HepG2 (cell line): Measurements from ENCODE around the gene LYZL2. TPM values are rescaled to one million over a fixed set of nuclear protein-coding genes. Genes with fewer than 3 reads are reported as not detected.
A peak's percentile ranks its signal among the peaks of the same experiment; 100 is the strongest.

Source experiments
- ARID2 ChIP-seq: sonication (generic); formaldehyde crosslinking; IDR thresholded peaks from 2 replicates; pipeline ENCODE4 v1.8.1; 2022; ENCODE audit warnings: mild to moderate bottlenecking, missing genetic modification reagents, borderline replicate concordance
- DMAP1 ChIP-seq: IDR thresholded peaks from 2 replicates; pipeline ENCODE4 v1.6.1; 2016
- EP300 ChIP-seq, 3 experiments: sonication (generic) in 1 of 3; formaldehyde crosslinking in 1 of 3; IDR thresholded peaks; 2 replicates each; pipeline versions ENCODE4 v1.5.1 to v1.6.1; 2011 to 2020; ENCODE audit warnings: low read depth in 2 of 3, low read length in 2 of 3, borderline replicate concordance in 1 of 3, improper control_type of control experiment in 1 of 3, mild to moderate bottlenecking in 1 of 3, missing genetic modification reagents in 1 of 3, moderate library complexity in 1 of 3
- FOXM1 ChIP-seq: sonication (generic); formaldehyde crosslinking; IDR thresholded peaks from 2 replicates; pipeline ENCODE4 v1.5.0; 2020; ENCODE audit warnings: missing genetic modification reagents
- HDAC1 ChIP-seq: sonication (generic); formaldehyde crosslinking; IDR thresholded peaks from 2 replicates; pipeline ENCODE4 v1.5.1; 2020; ENCODE audit warnings: mild to moderate bottlenecking, missing genetic modification reagents
- HHEX ChIP-seq: IDR thresholded peaks from 2 replicates; pipeline ENCODE4 v1.6.1; 2016; ENCODE audit warnings: control low read depth
- MEIS2 ChIP-seq: sonication (generic); formaldehyde crosslinking; IDR thresholded peaks from 2 replicates; pipeline ENCODE4 v1.9.0; 2021; ENCODE audit warnings: mild to moderate bottlenecking, missing genetic modification reagents
- RCOR2 ChIP-seq: IDR thresholded peaks from 2 replicates; pipeline ENCODE4 v1.6.1; 2016; ENCODE audit warnings: missing biosample characterization, missing genetic modification reagents
- RXRB ChIP-seq: IDR thresholded peaks from 2 replicates; pipeline ENCODE4 v1.6.1; 2016; ENCODE audit warnings: borderline replicate concordance, missing genetic modification reagents, missing compliant biosample characterization
- SALL1 ChIP-seq: sonication (generic); formaldehyde crosslinking; IDR thresholded peaks from 2 replicates; pipeline ENCODE4 v1.8.0; 2022; ENCODE audit warnings: mild to moderate bottlenecking, missing genetic modification reagents
- SMAD9 ChIP-seq: sonication (generic); formaldehyde crosslinking; IDR thresholded peaks from 2 replicates; pipeline ENCODE4 v1.5.1; 2020; ENCODE audit warnings: mild to moderate bottlenecking, missing genetic modification reagents
- SNAPC2 ChIP-seq: sonication (generic); formaldehyde crosslinking; IDR thresholded peaks from 2 replicates; pipeline ENCODE4 v1.8.1; 2022; ENCODE audit warnings: mild to moderate bottlenecking, missing genetic modification reagents
- SRY ChIP-seq: sonication (generic); formaldehyde crosslinking; IDR thresholded peaks from 2 replicates; pipeline ENCODE4 v1.8.0; 2022; ENCODE audit warnings: mild to moderate bottlenecking, missing genetic modification reagents
- YY1 ChIP-seq: IDR thresholded peaks from 2 replicates; pipeline ENCODE4 v1.6.1; 2011; ENCODE audit warnings: low read length, low read depth, moderate library complexity, mild to moderate bottlenecking; ENCODE audit not compliant: insufficient read depth, insufficient replicate concordance
- ZBTB21 ChIP-seq: sonication (generic); formaldehyde crosslinking; IDR thresholded peaks from 2 replicates; pipeline ENCODE4 v1.4.0; 2020; ENCODE audit warnings: missing genetic modification reagents
- ZFYVE20 ChIP-seq: sonication (generic); formaldehyde crosslinking; IDR thresholded peaks from 2 replicates; pipeline ENCODE4 v1.8.0; 2023; ENCODE audit warnings: low read depth, mild to moderate bottlenecking, moderate library complexity, missing genetic modification reagents, borderline replicate concordance
- ZNF317 ChIP-seq: sonication (generic); formaldehyde crosslinking; IDR thresholded peaks from 2 replicates; pipeline ENCODE4 v1.5.0; 2020; ENCODE audit warnings: mild to moderate bottlenecking, missing genetic modification reagents
- ZNF329 ChIP-seq: sonication (generic); formaldehyde crosslinking; IDR thresholded peaks from 2 replicates; pipeline ENCODE4 v1.9.0; 2021; ENCODE audit warnings: low read depth, mild to moderate bottlenecking, missing genetic modification reagents
- ZNF44 ChIP-seq: sonication (generic); formaldehyde crosslinking; IDR thresholded peaks from 2 replicates; pipeline ENCODE4 v1.5.1; 2020; ENCODE audit warnings: mild to moderate bottlenecking, missing genetic modification reagents
- ZNF546 ChIP-seq: sonication (generic); formaldehyde crosslinking; conservative IDR thresholded peaks from 2 replicates; pipeline ENCODE4 v1.8.1; 2023; ENCODE audit warnings: mild to moderate bottlenecking, missing genetic modification reagents
- ZNF615 ChIP-seq: sonication (generic); formaldehyde crosslinking; IDR thresholded peaks from 2 replicates; pipeline ENCODE4 v1.5.0; 2020; ENCODE audit warnings: mild to moderate bottlenecking, missing genetic modification reagents, borderline replicate concordance
- ZNF724P ChIP-seq: sonication (generic); formaldehyde crosslinking; IDR thresholded peaks from 2 replicates; pipeline ENCODE4 v1.8.0; 2022; ENCODE audit warnings: missing genetic modification reagents, borderline replicate concordance
- polyA plus RNA-seq, 8 experiments: library from polyadenylated mRNA; depleted of rRNA in 3 of 8; stranded (reverse) in 7 of 8; unstranded in 1 of 8; fragments of >200 nt; fragmentation: Illumina TruSeq in 4 of 8; extraction: Trizol in 4 of 8; gene quantifications; 2 replicates each; pipeline versions ENCODE4 v1.2.1 to v1.2.3, GENCODE V29; 2011 to 2016; ENCODE audit warnings: low read depth in 4 of 8, missing spikeins in 1 of 8, mixed read lengths in 1 of 8; ENCODE audit not compliant: insufficient read depth in 1 of 8
- total RNA-seq, 5 experiments: library from RNA; depleted of rRNA; stranded (reverse); fragments of >200 nt; fragmentation: Illumina TruSeq; extraction: Trizol; gene quantifications; 2 replicates each; pipeline ENCODE4 v1.2.3, GENCODE V29; 2016; ENCODE audit warnings: low read depth in 1 of 5
- TF ChIP-seq, protein P1 (sequence below): sonication (generic); formaldehyde crosslinking; IDR thresholded peaks from 2 replicates; pipeline ENCODE4 v1.4.0; 2020; ENCODE audit warnings: low read depth, mild to moderate bottlenecking, missing genetic modification reagents
- TF ChIP-seq, protein P2 (sequence below): sonication (generic); formaldehyde crosslinking; conservative IDR thresholded peaks from 2 replicates; pipeline ENCODE4 v1.8.0; 2022; ENCODE audit warnings: mild to moderate bottlenecking, moderate library complexity, missing genetic modification reagents
- TF ChIP-seq, protein P3 (sequence below): sonication (generic); formaldehyde crosslinking; IDR thresholded peaks from 2 replicates; pipeline ENCODE4 v1.5.0; 2020; ENCODE audit warnings: mild to moderate bottlenecking, missing genetic modification reagents

Gene LYZL2
- total and polyA plus RNA-seq, 2 of the 13 experiments (the other 11 are each of a cell fraction or from before 2014, with no cell fraction given) = 0.20 to 0.63 TPM

DNA sequence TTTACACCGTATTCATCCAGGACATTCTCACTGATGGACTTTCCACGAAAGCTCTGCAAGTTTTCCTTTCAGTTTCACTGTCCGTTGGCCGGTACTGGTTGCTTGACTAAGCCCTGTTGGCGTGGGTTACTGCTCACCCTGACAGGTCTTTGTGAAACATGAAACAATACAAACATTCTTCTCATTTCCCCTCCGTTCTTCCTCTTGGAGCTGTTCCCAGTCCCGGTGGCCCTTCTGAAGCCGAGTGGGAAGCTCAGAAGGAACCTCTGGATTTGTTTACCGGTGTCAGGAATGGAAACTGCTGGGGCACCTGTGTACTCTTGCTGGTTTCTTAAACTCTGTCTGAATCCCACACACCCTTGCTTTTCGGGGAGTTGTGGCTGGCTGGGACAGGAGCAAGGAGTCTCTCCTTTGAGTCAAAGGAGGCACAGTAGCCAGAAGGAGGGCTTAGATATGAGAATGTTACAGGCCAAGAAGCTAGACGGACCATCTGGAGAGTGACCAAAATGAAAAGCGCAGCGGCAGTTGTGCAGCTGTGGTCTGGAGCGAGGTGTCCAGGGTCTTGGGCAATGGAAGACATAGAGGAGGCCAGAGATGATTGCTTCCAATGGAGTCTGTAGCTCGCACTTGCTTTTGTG lies 45.7 kb downstream of the LYZL2 start (continued):
- TF ChIP-seq, protein P1, sequence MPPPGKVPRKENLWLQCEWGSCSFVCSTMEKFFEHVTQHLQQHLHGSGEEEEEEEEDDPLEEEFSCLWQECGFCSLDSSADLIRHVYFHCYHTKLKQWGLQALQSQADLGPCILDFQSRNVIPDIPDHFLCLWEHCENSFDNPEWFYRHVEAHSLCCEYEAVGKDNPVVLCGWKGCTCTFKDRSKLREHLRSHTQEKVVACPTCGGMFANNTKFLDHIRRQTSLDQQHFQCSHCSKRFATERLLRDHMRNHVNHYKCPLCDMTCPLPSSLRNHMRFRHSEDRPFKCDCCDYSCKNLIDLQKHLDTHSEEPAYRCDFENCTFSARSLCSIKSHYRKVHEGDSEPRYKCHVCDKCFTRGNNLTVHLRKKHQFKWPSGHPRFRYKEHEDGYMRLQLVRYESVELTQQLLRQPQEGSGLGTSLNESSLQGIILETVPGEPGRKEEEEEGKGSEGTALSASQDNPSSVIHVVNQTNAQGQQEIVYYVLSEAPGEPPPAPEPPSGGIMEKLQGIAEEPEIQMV = peak; percentile 45; the same call in 1 of the 2 replicates
- TF ChIP-seq ZNF44 (CRISPR knock-in tag) (no peak), FOXM1 (CRISPR knock-in tag) (no peak), RCOR2 (CRISPR knock-in tag) (no peak), SMAD9 (no peak), SRY (CRISPR knock-in tag) (no peak), ARID2 (CRISPR knock-in tag) (no peak), MEIS2 (CRISPR knock-in tag) (peak; percentile 69; the same call in 1 of the 2 replicates), ZNF615 (CRISPR knock-in tag) (no peak), SALL1 (CRISPR knock-in tag) (peak; percentile 60), RXRB (CRISPR knock-in tag) (no peak), EP300 (IDR thresholded peaks at IDR 0.05; ENCODE audit: low read depth in 2 of 2, low read length in 2 of 2) (peak in 1 of 2 experiments; percentile 43; a peak in 1 of 4 replicates), EP300 (CRISPR knock-in tag; IDR thresholded peaks at IDR 0.05; ENCODE audit: borderline replicate concordance) (0 out of 2 replicates have a peak, but pooled peaks have one; percentile 10), ZNF317 (CRISPR knock-in tag) (no peak), YY1 (no peak), ZBTB21 (CRISPR knock-in tag) (no peak), HDAC1 (CRISPR knock-in tag) (0 out of 2 replicates have a peak, but pooled peaks have one; percentile 12), ZFYVE20 (no peak), ZNF329 (no peak), ZNF724P (CRISPR knock-in tag) (0 out of 2 replicates have a peak, but pooled peaks have one; percentile 25), SNAPC2 (CRISPR knock-in tag) (no peak), DMAP1 (CRISPR knock-in tag) (no peak), ZNF546 (no peak), HHEX (no peak)
- TF ChIP-seq, protein P2, sequence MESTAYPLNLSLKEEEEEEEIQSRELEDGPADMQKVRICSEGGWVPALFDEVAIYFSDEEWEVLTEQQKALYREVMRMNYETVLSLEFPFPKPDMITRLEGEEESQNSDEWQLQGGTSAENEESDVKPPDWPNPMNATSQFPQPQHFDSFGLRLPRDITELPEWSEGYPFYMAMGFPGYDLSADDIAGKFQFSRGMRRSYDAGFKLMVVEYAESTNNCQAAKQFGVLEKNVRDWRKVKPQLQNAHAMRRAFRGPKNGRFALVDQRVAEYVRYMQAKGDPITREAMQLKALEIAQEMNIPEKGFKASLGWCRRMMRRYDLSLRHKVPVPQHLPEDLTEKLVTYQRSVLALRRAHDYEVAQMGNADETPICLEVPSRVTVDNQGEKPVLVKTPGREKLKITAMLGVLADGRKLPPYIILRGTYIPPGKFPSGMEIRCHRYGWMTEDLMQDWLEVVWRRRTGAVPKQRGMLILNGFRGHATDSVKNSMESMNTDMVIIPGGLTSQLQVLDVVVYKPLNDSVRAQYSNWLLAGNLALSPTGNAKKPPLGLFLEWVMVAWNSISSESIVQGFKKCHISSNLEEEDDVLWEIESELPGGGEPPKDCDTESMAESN (CRISPR knock-in tag) = no peak
- TF ChIP-seq, protein P3, sequence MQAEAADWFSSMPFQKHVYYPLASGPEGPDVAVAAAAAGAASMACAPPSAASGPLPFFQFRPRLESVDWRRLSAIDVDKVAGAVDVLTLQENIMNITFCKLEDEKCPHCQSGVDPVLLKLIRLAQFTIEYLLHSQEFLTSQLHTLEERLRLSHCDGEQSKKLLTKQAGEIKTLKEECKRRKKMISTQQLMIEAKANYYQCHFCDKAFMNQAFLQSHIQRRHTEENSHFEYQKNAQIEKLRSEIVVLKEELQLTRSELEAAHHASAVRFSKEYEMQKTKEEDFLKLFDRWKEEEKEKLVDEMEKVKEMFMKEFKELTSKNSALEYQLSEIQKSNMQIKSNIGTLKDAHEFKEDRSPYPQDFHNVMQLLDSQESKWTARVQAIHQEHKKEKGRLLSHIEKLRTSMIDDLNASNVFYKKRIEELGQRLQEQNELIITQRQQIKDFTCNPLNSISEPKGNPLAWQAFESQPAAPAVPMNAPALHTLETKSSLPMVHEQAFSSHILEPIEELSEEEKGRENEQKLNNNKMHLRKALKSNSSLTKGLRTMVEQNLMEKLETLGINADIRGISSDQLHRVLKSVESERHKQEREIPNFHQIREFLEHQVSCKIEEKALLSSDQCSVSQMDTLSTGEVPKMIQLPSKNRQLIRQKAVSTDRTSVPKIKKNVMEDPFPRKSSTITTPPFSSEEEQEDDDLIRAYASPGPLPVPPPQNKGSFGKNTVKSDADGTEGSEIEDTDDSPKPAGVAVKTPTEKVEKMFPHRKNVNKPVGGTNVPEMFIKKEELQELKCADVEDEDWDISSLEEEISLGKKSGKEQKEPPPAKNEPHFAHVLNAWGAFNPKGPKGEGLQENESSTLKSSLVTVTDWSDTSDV (CRISPR knock-in tag) = no peak
